Smooth muscle cell (in vitro differentiated cells): Measurements from ENCODE around the gene TPST2. TPM values are rescaled to one million over a fixed set of nuclear protein-coding genes. Genes with fewer than 3 reads are reported as not detected.
"Not testable (repeated sequence)": the region's sequence is repeated elsewhere in the genome, so short reads cannot be mapped to it uniquely, and the experiment has no call there.

Experiments used
- DNase-seq: peaks from one replicate; lab custom pipeline; 2025; ENCODE audit not compliant: unreplicated experiment; lab: John Stamatoyannopoulos, UW
- H2AFZ ChIP-seq: fragments of 200-600 bp; sonication (generic); 2 replicates; pipeline ENCODE4 v1.6.0; 2016; ENCODE audit warnings: antibody characterized with exemption, low read depth, mild to moderate bottlenecking
- H3F3A ChIP-seq: fragments of 200-600 bp; sonication (generic); 2 replicates; pipeline ENCODE4 v1.6.0; 2017; ENCODE audit warnings: antibody characterized with exemption, low read depth
- H3K27ac ChIP-seq: fragments of 200-600 bp; sonication (generic); 2 replicates; pipeline ENCODE4 v1.5.1; 2016; ENCODE audit warnings: low read depth, mild to moderate bottlenecking
- H3K27me3 ChIP-seq: fragments of 200-600 bp; sonication (generic); 2 replicates; pipeline ENCODE4 v1.6.1; 2016; ENCODE audit warnings: low read depth, mild to moderate bottlenecking
- H3K36me3 ChIP-seq: fragments of 200-600 bp; sonication (generic); 2 replicates; pipeline ENCODE4 v1.5.1; 2016; ENCODE audit warnings: low read depth
- H3K4me1 ChIP-seq: fragments of 200-600 bp; sonication (generic); 2 replicates; pipeline ENCODE4 v1.5.1; 2016; ENCODE audit warnings: low read depth
- H3K4me2 ChIP-seq: fragments of 200-600 bp; sonication (generic); 2 replicates; pipeline ENCODE4 v1.6.0; 2016; ENCODE audit warnings: mild to moderate bottlenecking
- H3K4me3 ChIP-seq: fragments of 200-600 bp; sonication (generic); 2 replicates; pipeline ENCODE4 v1.5.1; 2016; ENCODE audit warnings: mild to moderate bottlenecking
- H3K79me2 ChIP-seq: fragments of 200-600 bp; sonication (generic); 2 replicates; pipeline ENCODE4 v1.6.0; 2016; ENCODE audit warnings: low read depth, mild to moderate bottlenecking
- H3K9ac ChIP-seq: fragments of 200-600 bp; sonication (generic); 2 replicates; pipeline ENCODE4 v1.6.0; 2016; ENCODE audit warnings: low read depth
- H3K9me3 ChIP-seq: fragments of 200-600 bp; sonication (generic); replicated peaks from 2 replicates; pipeline ENCODE4 v1.5.1; 2016; ENCODE audit warnings: low read depth
- H4K20me1 ChIP-seq: fragments of 200-600 bp; sonication (generic); 2 replicates; pipeline ENCODE4 v1.6.0; 2016; ENCODE audit warnings: low read depth
- CTCF ChIP-seq: fragments of 200-600 bp; sonication (generic); IDR thresholded peaks from 2 replicates; pipeline ENCODE4 v1.5.1; 2017; ENCODE audit warnings: borderline replicate concordance, mild to moderate bottlenecking, antibody characterized with exemption; ENCODE audit not compliant: insufficient read depth, poor library complexity, severe bottlenecking
- WGBS: methylation state at CpG from one replicate; pipeline ENCODE4 v1.1.7; 2016; ENCODE audit warnings: low lambda C conversion rate; 5-methylcytosine and 5-hydroxymethylcytosine counted together
- polyA plus RNA-seq: library from polyadenylated mRNA; unstranded; fragments of >200 nt; fragmentation: Nextera tagmentation; extraction: Ambion mirVana; gene quantifications from 2 replicates; pipeline ENCODE4 v1.2.1, GENCODE V29; 2016
- total RNA-seq: library from RNA; depleted of rRNA; stranded (reverse); fragments of >200 nt; gene quantifications from 2 replicates; pipeline ENCODE4 v1.2.3, GENCODE V29; 2014

The TPST2 gene
- total and polyA plus RNA-seq, 2 experiments from 2014 or later = 44.1 to 48.5 TPM

- DNase-seq = no peak
- 81% methylated on average over 7 of the region's 7 CpGs for WGBS
- H3K4me2 ChIP-seq = no peak overlapping the region
- H2AFZ ChIP-seq = no peak overlapping the region
- H3K9ac ChIP-seq = no peak overlapping the region
- H3K27me3 ChIP-seq = no peaks in the 10 kb centered on the region
- TF ChIP-seq CTCF = no peak
- no peaks in the 10 kb centered on the region for H3F3A ChIP-seq
- H3K36me3 ChIP-seq = peaks cover 4% of the 10 kb centered on the region
- peaks cover 5% of the 10 kb centered on the region for H4K20me1 ChIP-seq
- no peaks in the 10 kb centered on the region for H3K9me3 ChIP-seq
- peak overlapping the region; percentile 52 for H3K27ac ChIP-seq
- H3K4me1 ChIP-seq = no peaks in the 10 kb centered on the region
- H3K4me3 ChIP-seq = no peak overlapping the region
- H3K79me2 ChIP-seq = no peaks in the 10 kb centered on the region
Measured at GRCh38 chr22:26534171-26534855, 55.6 kb downstream of the TPST2 start.

- WGBS = 100% methylated on average over 2 of the region's 2 CpGs
- Histone ChIP-seq H2AFZ (no peak overlapping the region), H3K4me1 (no peaks in the 10 kb centered on the region), H3K36me3 (peaks cover 15% of the 10 kb centered on the region), H3K9me3 (no peaks in the 10 kb centered on the region), H3K79me2 (no peaks in the 10 kb centered on the region), H3K4me2 (no peak overlapping the region), H3K9ac (no peak overlapping the region), H3K27ac (no peak overlapping the region), H3K4me3 (no peak overlapping the region), H4K20me1 (no peaks in the 10 kb centered on the region), H3F3A (no peaks in the 10 kb centered on the region), H3K27me3 (no peaks in the 10 kb centered on the region)
- no peak for DNase-seq
- no peak for TF ChIP-seq CTCF
Measured at GRCh38 chr22:26529345-26529744, 60.6 kb downstream of the TPST2 start.

GRCh38 chr22:26528518-26528917 lies 61.4 kb downstream of the TPST2 start:
- 95% methylated on average over 9 of the region's 9 CpGs for WGBS
- not testable (repeated sequence) for H3K79me2 ChIP-seq, H3K4me2 ChIP-seq

GRCh38 chr22:26527574-26528465 lies 62.1 kb downstream of the TPST2 start:
- Histone ChIP-seq H3K27ac (peak overlapping the region; percentile 11), H2AFZ (no peak overlapping the region), H3K9ac (no peak overlapping the region), H4K20me1 (no peaks in the 10 kb centered on the region), H3K27me3 (no peaks in the 10 kb centered on the region), H3K4me3 (no peak overlapping the region), H3K4me2 (no peak overlapping the region), H3K9me3 (no peaks in the 10 kb centered on the region), H3F3A (no peaks in the 10 kb centered on the region), H3K79me2 (no peaks in the 10 kb centered on the region), H3K36me3 (peaks cover 15% of the 10 kb centered on the region), H3K4me1 (no peaks in the 10 kb centered on the region)
- 79% methylated on average over 15 of the region's 15 CpGs for WGBS
- no peak for TF ChIP-seq CTCF
- DNase-seq = no peak

More at GRCh38 chr22:26528518-26528917, 61.4 kb downstream of the TPST2 start:
- peaks cover 15% of the 10 kb centered on the region for H3K36me3 ChIP-seq
- H3K27me3 ChIP-seq, H2AFZ ChIP-seq, H3K27ac ChIP-seq, H4K20me1 ChIP-seq, H3K4me3 ChIP-seq, H3K9ac ChIP-seq, H3K4me1 ChIP-seq, DNase-seq, H3K9me3 ChIP-seq, H3F3A ChIP-seq: not testable (repeated sequence)
